HFF-Myc (cell line): ENCODE measurements around the gene MRPL36.

Experiments
- DNase-seq: peaks from one replicate; pipeline ENCODE4 v3.0.0-alpha.2; 2011; ENCODE audit warnings: low read depth; ENCODE audit errors: extremely low read depth
- H3K4me3 ChIP-seq: replicated peaks from 2 replicates; pipeline ENCODE4 v1.5.1; 2011; ENCODE audit warnings: low read depth, mild to moderate bottlenecking, control low read depth, low read length
- CTCF ChIP-seq: IDR thresholded peaks from 2 replicates; pipeline ENCODE4 v1.5.1; 2012; ENCODE audit warnings: mild to moderate bottlenecking, low read depth, low read length, control low read depth; ENCODE audit errors: missing control alignments

Gene MRPL36

GRCh38 chr5:1831257-1831656, 31.6 kb upstream of the MRPL36 start:
- no peak overlapping the region for H3K4me3 ChIP-seq
- no peak for DNase-seq
- TF ChIP-seq CTCF = no peak

- no peak overlapping the region for H3K4me3 ChIP-seq
- TF ChIP-seq CTCF = no peak
- DNase-seq = no peak
Observed at GRCh38 chr5:1830571-1831228, 31.1 kb upstream of the MRPL36 start.

DNA sequence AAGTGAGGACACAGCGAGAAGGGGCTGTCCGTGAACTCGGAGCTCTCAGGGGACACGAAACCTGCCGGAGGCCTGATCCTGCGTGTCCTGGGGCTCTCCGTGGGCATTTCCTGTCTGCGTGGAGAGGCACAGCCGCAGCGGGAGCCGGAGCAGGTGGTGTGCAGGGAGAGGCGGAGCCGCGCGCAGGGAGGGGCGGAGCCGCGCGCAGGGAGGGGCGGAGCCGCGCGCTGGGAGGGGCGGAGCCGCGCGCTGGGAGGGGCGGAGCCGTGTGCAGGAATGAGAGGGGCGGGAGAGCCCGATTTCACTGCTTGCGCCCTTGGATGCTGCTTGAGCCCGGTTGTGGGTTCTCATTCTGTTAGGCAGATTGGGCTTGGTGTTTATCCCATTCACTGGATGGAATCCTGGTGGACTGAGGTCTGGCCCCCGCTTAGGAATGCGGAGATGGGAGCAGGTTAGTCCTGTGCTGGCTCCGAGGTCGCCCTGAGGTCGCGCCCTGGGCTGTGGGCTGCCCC, 28.3 kb upstream of the MRPL36 start:
- no peak for DNase-seq
- no peak overlapping the region for H3K4me3 ChIP-seq
- no peak for TF ChIP-seq CTCF

- DNase-seq = no peak
- TF ChIP-seq CTCF = no peak
- no peak overlapping the region for H3K4me3 ChIP-seq
Observed at GRCh38 chr5:1827025-1827885, 27.6 kb upstream of the MRPL36 start.

DNA sequence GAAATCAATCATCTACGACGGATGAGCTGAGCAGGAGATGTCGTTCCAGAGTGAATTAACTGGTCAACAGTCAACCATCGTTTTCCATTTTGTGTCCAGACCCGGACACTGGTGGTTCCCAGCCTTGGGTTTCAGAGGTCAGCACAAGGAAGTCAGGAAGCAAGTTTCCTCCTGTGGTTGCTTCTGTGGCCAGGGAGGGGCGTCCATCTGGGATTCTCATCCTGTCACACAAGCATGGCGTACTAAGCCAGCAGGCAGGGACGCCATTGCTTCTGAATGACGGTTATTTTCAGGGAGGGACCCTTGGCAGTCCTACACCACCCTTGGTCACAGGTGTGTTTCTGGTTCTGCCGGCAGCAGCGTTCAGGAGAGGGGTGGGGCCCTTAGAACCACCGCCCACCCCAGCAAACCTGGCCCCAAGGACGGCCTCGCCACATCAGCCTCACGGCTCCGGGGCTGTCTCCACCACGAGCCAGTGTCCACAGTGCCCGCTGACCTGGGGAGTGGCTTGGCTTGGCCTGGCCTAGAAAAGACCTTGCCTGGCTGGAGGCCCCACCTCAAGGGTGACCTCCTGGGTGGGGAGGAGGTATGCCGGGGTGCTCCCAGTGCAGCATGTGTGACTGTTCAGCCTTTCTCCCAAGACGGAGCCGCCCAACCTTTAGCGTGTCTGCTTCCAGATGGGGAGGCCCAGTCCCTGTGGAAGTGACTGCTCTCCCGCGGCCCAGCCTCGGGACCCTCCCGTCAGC, 26.8 kb upstream of the MRPL36 start:
- no peak for TF ChIP-seq CTCF
- H3K4me3 ChIP-seq = no peak overlapping the region
- DNase-seq = no peak

GRCh38 chr5:1824903-1825841, 25.5 kb upstream of the MRPL36 start:
- H3K4me3 ChIP-seq = no peak overlapping the region
- DNase-seq = no peak
- no peak for TF ChIP-seq CTCF
